Activated naive CD4-positive, alpha-beta T cell (primary cell): ENCODE results near the gene KANSL1.
A peak's percentile ranks its signal among the peaks of the same experiment; 100 is the strongest.
"Not testable (repeated sequence)": the region's sequence is repeated elsewhere in the genome, so short reads cannot be mapped to it uniquely, and the experiment has no call there.

Experiments
- DNase-seq, 4 experiments: peaks; one replicate each; lab custom pipeline; 2025; lab: John Stamatoyannopoulos, UW

The KANSL1 gene

GRCh38 chr17:46193151-46193625 lies at the start of gene KANSL1:
TSS of gene KANSL1 (minus strand) at chr17:46193429. CDS start at chr17:46172143, 21,286 bp downstream.
- peak; percentile 54 to 79 (median 75) for DNase-seq

GRCh38 chr17:46231359-46231758 lies 38.1 kb upstream of the KANSL1 start:
- not testable (repeated sequence) for DNase-seq

- peak; percentile 53 to 88 (median 76) for DNase-seq
Observed at GRCh38 chr17:46225274-46225794, 32.1 kb upstream of the KANSL1 start.

- not testable (repeated sequence) for DNase-seq
Observed at GRCh38 chr17:46224864-46225263, 31.6 kb upstream of the KANSL1 start.

GRCh38 chr17:46223041-46223440 lies 29.8 kb upstream of the KANSL1 start:
- not testable (repeated sequence) for DNase-seq

GRCh38 chr17:46216682-46217081 lies 23.5 kb upstream of the KANSL1 start:
- no peak for DNase-seq

- peak in 1 of 4 experiments; percentile 35 for DNase-seq
Observed at GRCh38 chr17:46212634-46213435, 19.6 kb upstream of the KANSL1 start.

GRCh38 chr17:46208997-46209396 lies 15.8 kb upstream of the KANSL1 start:
- no peak for DNase-seq

- no peak for DNase-seq
Observed at GRCh38 chr17:46205975-46206374, 12.7 kb upstream of the KANSL1 start.

GRCh38 chr17:46202424-46202823 lies 9.2 kb upstream of the KANSL1 start:
- DNase-seq, result no peak

GRCh38 chr17:46201491-46201890 lies 8.3 kb upstream of the KANSL1 start:
- no peak for DNase-seq

- no peak for DNase-seq
Observed at GRCh38 chr17:46200197-46200596, 7.0 kb upstream of the KANSL1 start.

GRCh38 chr17:46199379-46199778 lies 6.2 kb upstream of the KANSL1 start:
- DNase-seq, result no peak

GRCh38 chr17:46198233-46198632 lies 5.0 kb upstream of the KANSL1 start:
- no peak for DNase-seq

GRCh38 chr17:46197530-46197929 lies 4.3 kb upstream of the KANSL1 start:
- no peak for DNase-seq

GRCh38 chr17:46195939-46196716 lies 2.9 kb upstream of the KANSL1 start:
- no peak for DNase-seq

- DNase-seq, result no peak
Observed at GRCh38 chr17:46195217-46195855, 2.1 kb upstream of the KANSL1 start.

- DNase-seq, result no peak
Observed at GRCh38 chr17:46194393-46195216, 1.4 kb upstream of the KANSL1 start.

- peak; percentile 62 to 87 (median 82) for DNase-seq
Observed at GRCh38 chr17:46193626-46194392, 580 bp upstream of the KANSL1 start.

- DNase-seq, result peak; percentile 31 to 67 (median 44)
Observed at GRCh38 chr17:46192439-46193150, 634 bp downstream of the KANSL1 start.
